HG03439 (cell line): ENCODE measurements around the gene PLXNA2.

Experiments
- ATAC-seq: cut with Tn5 transposase; IDR thresholded peaks from one replicate; pipeline ENCODE4 v1.9.1; 2021; ENCODE audit warnings: mild to moderate bottlenecking, moderate library complexity; ENCODE audit not compliant: unreplicated experiment

The PLXNA2 gene

DNA sequence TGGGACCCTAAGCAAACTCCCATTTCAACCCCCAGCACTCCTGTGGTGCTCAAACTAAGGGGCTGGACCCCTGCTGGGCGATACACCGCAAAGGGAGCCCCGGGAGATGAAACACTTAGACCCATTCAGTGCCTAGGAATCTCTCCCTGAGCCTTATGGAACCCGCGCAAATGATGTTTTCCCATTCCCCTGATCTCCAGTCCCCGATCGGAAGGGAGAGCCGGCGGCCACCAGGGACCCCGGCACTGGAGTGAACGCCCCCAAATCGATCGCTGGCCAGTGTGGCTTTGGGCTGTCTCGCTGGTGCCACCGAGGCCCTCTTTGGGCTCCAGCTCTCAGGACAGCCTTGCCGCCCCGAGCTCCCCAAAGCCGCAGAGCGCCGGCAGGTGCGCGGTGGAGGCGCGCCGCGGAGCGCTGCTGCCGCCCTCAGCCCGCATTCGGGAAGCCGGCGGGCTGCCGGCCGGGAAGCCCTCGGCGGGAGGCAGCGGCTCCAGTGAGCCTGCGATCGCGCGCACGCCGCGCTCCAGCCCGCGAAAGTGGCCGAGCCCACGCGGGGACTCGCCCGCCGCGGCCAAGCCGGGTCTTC, 1.1 kb downstream of the PLXNA2 start:
- ATAC-seq = no peak

GRCh38 chr1:208242146-208242545, 2.0 kb downstream of the PLXNA2 start:
- ATAC-seq = no peak

DNA sequence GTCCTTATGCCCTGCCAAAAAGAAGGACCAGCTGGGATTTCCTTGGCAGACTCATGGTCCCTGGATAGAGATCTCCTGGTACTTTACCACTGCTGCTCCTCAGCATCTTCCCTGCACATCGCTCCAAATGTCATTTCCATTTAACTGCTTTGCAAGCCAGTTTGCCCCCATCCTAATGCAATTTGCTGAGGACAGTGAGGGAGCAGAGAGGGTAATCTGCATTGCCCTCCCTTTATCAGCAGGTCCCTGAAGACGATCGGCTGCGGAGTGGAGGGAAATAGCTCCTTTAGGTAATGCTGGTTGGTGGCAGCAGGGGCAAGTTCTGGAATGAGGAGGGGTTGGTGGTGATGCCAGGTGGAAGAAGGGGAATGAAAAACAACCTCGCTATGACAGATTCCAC, 2.7 kb downstream of the PLXNA2 start:
- ATAC-seq = no peak

DNA sequence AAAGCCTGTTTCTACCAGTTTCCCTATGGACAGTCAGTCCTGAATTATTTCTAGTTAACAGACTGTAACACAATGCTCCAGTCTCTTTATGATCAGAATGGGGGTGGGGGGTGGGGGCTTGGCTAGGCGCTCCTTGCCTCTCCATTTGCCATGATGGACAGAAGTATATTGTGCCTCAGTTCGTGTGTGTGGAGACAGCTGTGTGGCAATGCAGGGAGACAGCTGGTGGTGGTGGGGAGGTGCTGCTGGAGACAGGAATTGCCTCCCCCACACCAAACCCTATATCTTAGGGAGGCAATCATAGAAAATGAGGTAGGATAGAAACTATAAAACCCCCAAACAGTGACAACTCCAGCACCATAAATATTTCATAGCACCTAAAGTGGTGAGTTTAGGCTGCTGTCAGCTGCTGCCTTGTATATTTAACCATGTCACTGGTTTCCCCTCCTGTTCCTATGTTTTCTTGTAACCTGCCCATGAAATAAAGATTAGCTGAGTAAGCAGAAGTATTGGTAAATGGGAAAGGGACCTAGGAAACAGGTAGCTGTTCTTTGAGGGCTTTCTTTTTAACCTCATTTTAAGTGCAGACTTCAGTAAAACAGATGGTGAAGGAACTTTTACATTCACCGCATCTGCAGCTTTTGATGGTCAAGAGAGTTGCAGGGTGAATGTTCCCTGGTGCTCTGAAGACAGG, 3.4 kb downstream of the PLXNA2 start:
- ATAC-seq = no peak

DNA sequence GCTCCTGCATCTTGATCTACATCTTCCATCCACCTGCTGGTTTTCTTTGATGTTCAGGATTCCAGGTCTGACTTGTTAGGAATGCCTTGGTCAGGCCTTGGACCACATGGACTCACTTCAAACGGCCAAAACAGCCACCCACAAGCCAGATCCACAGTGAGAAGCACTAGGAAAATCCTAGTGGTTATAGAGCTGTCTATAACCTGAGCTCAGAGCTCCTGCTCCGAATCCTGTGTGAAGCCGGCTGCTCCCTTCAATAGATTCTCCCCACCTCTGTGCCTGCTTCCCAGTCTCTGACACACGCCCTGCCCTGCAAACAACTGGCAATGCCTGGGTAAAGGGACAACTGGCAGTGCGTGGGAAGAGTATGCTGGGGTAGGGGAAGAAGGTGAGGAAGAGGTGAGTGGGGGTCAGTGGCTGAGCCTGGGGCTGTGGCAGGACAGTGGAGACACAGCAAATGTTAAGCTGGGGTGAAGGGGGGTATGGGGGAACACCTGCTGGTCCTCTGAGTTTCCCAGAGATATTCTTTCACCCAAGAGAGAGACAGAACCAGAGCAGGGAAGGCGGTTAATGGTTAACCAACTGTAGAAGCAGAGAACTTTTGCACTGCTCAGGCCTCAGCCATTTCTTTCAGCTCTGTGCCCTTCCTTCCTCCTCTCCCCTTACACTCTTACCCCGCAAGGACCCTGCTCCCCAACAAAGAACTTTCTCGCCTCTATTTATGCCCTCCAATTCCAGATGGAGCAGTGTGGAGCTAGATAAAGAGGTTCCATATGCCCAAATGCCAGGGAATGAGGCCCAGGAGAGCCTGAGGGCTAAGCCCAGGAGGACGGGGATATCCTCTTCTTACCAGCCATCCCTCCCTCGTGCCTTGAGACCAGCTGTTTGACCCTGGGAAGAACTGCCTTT, 4.5 kb downstream of the PLXNA2 start:
- ATAC-seq = no peak

DNA sequence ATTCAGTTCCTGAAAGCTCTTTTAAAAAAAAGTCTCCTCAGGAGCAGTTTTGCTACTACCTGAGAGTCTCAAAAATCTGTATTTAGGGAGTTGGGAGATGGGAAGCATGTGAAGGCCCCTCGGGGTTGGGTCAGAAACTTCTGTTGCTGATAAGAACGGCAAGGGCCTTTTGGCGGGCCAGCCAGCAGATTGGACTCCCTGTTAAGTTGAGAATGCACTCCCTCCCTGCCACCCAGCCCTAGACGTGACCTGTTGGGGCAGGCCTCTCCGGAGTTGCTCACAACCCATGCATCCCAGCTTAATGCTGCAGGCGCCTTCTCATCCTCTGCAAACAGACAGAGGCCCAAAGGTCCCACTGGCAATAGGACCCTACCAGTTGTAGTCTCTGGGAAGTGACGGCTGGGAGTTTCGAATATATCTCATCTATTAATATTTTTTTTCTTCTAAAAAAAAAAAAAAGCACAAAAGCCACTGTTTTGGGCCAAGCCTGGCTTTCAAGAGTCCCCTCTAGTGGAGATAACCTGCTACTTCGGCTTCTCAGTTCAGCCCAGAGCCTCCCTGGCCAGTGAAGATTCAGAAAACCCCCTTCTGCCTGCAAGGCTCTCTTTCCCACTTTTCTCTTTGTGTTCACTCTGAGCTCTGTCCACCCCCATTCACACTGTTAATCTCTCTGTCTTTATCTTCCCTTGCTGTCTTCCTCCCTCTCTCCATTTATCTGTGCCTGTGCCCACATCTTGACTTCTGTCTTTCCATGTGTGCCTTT, 5.3 kb downstream of the PLXNA2 start:
- ATAC-seq = no peak

DNA sequence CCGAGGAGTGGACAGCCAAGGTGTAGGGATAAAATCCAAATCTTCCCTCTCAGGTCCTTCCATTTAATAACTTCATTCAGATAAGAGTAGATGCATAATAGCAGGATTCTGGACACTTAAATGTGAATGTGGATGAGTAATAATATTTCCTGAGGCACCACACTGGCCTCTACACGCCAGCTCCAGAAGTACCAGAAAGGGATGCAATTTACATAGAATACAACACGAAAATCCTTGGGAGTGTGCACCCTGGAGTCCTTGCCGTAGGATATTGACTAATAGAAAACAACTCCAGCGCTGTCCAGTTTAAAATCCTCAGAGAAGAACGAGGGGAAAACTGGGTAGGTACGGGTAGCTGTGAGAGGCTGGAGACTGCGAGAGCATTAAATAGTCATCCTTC, 6.9 kb downstream of the PLXNA2 start:
- no peak for ATAC-seq

GRCh38 chr1:208235982-208236761, 8.0 kb downstream of the PLXNA2 start:
- ATAC-seq = no peak

DNA sequence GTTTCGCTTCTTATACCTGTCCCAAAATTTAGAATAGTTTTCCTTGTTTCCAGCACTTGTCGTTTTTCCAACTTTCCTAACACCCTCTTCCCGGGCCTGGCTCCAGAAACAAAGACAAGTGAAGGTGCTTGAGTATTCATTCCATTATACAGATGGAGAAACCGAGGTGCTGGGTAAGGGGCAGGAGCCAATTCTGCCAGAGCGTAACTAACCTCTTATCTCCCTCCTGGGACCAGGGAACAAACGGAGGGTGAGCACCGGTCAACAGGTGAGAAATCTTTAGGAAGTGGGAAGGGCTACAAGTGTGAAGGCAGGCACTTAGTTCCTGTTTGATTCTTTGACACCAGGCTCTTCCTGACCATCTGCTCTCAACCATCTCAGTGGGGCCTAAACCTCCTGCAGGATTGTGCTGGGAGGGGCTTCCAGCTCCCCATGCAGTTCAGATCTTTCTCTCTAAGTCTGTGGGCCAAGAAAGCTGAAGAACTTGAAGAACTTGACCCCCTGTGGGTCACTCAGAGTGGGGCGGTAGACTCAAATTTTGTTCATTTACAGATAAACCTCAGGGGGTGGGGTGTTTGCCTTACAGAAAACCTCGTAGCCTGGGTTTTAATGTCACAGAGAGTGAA, 8.7 kb downstream of the PLXNA2 start:
- no peak for ATAC-seq

DNA sequence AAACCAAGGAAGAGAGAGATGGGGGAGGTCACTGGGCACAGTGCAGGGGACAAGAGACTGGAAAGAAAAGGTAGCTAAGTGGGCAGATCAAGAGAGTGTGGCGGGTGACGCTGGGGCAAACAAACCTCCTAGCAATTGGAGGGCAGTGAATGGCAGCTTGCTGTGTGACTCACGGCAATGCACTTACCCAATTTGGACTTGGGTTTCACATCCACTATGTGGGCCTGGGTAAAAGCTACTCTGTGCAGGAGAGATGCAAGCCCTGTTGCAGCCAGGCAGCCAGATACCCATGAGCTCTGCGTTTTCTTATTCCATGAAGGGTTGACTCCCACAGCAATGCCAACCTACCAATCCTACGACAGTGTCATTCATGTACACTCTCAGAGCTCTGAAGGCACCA, 9.5 kb downstream of the PLXNA2 start:
- ATAC-seq = no peak

GRCh38 chr1:208233978-208234377, 10.2 kb downstream of the PLXNA2 start:
- ATAC-seq = no peak

DNA sequence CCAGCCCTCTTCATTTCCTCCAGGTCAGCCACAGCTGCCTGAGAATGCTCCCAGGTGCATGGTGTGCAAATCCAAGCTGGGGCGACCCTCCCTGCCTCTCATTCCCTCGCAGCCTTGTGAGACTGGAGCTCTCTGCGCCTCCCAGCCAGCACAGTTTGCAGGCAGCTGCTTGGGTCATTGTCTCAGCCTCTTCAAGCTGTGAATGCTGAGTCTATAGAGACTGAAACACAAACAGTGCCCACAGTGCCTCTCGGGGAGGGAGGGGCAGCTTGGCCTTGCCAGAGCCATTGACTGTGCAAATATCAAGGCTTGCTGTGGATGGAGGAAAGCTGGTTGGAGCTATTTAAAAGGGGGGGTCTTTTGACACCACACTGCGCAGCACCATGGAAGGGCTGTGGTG, 10.6 kb downstream of the PLXNA2 start:
- ATAC-seq = no peak

DNA sequence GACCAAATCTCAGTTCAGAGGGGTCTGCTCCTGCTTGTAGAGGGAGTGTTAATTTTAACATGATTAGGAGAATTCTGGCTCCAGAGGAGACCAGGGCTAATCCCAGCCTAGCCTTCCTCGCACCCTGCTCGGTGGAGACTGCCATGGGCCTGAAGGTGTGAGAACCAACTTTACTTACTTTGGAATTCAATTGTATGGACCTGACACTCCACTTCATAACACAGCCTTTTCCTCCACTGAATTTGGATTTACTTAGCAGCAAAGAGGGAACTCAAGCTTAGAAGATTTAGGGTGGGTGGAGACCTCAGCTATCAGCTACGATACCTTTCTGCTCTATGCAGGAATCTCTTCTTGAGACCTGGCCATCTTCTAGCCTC, 11.5 kb downstream of the PLXNA2 start:
- ATAC-seq = no peak

DNA sequence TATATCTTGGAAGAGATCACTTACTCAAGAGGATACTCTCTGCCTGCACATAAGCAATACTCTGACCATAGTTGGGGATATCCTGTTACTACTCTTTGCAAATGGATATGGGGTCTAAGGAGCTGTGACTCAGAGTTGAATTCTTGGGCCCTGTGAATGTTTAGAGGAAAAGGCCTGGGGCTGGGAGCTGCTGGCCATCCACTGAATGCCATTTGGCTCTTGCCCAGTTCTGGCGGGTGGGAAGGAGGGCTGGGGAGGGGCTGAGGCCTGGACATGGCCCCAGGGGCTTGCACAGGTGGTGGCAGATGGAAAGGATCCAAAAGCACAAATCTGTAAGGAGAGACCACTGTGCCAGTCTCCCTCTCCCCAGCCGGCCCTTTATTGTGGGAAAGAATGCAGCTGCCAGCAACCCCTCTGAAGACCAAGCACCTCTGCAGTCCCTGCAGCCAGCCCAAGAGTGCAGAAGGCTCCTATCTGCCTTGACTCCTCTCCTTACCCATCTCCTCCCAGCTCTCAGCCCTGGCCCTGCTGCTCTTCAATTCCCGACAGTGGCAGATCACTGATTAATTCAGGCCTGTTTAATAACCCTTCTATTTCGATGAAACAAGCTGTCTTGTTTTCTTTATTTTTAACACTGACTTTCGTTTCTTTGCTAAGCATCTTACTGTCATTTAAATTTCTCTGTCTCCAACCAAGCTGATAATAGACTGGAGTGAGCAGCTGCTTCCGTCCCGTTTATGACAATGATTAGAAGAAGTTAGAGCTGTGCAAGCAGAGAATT, 12.1 kb downstream of the PLXNA2 start:
- ATAC-seq = no peak

GRCh38 chr1:208230668-208231529, 13.3 kb downstream of the PLXNA2 start:
- ATAC-seq = no peak

DNA sequence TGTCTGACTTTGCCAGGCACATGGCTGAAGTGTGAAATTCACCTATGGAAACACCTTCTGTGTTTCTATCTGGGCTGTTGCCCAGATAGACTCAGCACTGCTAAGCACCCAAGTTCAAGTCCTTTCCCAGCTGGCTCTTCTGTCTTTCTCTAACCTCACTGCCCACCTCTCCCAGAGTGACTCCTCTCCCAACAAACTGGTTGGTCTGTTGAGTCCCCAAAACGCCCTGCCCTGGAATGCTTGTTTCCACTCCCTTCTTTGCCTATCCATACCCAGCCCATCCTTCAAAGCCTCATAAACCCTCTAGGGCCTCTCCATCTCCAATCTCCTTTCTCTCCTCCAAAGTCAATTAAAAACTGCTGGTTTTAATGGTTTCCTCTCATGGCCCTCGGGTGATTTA, 15.6 kb downstream of the PLXNA2 start:
- no peak for ATAC-seq

GRCh38 chr1:208228026-208228425, 16.2 kb downstream of the PLXNA2 start:
- no peak for ATAC-seq

- ATAC-seq = no peak
Observed at GRCh38 chr1:208227366-208227765, 16.8 kb downstream of the PLXNA2 start.
